Stimulated activated CD8-positive, alpha-beta memory T cell treated with anti-CD3 and anti-CD28 coated beads, Interleukin-15, amount 100 ng/mL, for 1 hour (primary cell): ENCODE results near the gene PEX5L.

Experiments used
- DNase-seq: peaks from one replicate; pipeline ENCODE4 v3.0.0-alpha.2; 2020; ENCODE audit warnings: low read depth

The PEX5L gene

DNA sequence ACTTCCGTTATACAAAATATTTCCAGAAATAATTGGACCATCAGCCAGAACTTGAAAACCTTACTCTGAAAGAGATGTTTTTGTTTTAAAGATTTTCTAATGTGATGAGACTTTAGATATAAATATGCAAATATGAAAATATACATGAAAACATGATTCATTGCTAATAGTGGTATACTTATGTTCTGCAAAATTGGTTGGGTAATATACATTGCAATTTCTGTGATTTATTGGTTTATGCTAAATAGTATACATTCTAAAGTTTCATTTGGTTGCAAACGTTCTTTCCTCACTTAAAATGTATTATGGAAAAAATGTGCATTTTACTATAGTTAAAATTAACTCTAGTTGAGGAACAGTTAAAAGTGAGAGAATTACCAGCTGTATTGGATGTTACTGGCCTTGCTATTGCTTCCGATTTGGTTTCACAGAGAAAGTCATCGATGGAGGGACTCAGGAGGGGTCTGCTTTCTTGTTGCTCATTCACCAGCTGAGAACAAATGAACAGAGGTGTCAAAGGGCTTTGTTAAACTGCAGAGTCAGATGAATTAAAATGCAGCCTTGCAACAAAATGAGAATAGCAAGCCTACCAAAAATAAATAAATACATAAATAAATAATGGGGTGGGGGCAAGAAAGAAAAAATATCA lies 149.3 kb downstream of the PEX5L start:
- no peak for DNase-seq

DNA sequence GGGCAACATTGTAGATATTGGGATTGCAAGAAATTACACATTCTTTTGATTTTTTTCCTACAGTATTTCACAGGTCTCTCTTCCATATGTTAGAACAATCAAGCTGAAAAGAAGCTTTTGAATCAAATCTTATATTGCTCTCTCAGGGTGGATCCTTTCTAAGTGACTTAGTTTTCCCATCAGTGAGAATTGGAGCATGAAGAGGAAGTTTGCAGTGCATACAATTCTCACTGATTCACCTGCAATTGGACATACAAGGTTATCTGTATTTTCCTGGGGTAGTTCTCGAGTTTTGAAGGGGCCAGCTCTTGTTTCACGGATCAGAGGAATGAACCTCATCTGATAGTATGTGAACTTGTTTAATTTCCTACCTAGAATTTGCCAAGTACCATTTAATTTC lies 150.8 kb downstream of the PEX5L start:
- DNase-seq: no peak

DNA sequence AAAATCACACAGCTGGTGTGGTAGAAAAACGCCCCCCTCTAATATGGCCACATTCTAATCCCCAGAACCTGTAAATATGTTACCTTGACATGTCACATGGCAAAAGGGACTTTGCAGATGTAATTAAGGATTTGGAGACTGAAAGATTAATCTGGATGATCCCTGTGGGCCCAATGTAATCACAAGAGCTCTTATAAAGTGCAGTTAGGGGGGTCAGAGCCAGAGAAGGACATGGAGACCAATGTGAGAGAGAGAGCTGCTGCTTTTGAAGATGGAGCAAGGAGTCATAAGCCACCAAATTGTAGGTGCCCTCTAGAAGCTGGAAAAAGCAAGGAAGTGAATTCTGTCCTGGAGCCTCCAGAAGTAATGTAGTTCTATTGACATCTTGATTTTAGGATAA lies 152.6 kb downstream of the PEX5L start:
- DNase-seq: no peak

DNA sequence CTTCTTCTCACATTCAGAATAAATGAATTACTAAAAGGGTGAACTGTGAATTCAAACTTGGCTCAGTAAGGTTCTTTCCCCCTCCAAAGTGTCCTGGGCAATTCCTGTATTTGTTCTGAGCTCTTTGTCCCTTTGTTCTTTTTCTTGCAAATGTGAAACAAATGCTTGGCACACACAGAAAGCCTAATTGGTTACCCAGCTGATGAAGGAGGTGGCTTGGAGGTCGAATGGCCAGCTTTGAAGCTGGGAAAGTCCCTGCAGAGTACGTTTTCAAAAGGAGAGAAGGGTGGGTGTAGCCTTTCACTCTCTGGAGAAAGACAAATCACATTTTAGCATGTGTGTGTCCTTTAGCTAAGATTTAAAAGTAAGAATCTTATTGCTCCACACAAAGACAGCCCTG lies 154.4 kb downstream of the PEX5L start:
- no peak for DNase-seq

DNA sequence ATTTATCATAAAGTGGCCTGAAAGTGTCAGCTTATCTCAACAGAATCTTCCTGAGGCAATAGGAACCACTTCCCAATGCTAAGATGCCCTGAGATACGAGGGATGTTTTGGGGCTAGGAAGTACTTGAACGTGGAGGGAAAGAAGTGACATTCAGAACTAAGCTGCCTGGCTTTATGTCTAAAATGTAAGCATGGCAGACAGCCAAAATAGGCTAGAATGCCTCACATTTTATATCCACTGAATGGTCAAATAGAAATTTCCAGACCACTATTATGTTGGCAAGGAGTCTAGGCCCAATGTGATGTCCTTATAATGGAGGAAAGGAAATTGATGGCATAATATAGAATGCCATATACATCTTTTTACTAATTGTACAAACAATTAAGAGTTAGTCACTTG lies 154.9 kb downstream of the PEX5L start:
- no peak for DNase-seq

DNA sequence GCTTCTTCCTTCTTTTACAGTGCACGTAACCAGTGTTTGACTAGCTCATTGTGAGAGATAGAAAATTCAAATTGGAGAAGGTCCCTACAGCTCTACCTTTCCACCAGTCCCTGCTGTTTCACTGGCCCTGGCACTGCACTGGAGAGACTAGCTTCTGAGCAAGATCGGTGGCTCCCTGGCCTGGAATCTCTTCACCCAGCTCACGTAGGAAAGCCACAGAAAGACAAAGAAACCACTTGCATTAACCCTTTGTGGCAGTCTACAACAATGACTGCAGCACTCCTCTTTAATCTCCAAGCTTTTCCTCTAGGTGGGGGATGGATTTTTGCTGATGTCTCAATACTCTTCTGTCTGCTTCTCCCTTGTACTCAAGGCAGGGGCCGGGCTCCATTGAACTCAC lies 155.9 kb downstream of the PEX5L start:
- DNase-seq: no peak

DNA sequence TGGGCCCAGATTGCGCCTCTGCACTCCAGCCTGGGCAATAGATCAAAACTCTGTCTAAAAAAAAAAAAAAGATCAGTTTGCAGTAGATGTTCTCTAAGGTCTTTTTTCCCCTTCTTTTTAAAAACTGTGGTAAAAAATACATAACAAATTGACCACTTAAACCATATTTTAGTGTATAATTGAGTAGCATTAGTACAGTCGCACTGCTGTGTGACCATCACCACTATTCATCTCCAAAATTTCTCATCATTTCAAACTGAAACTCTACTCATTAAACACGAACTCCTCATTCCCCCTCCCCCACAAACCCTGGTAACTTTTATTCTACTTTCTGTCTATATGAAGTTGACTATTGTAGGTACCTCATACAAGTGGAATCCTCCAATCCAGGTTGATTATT lies 160.3 kb downstream of the PEX5L start:
- DNase-seq: no peak

DNA sequence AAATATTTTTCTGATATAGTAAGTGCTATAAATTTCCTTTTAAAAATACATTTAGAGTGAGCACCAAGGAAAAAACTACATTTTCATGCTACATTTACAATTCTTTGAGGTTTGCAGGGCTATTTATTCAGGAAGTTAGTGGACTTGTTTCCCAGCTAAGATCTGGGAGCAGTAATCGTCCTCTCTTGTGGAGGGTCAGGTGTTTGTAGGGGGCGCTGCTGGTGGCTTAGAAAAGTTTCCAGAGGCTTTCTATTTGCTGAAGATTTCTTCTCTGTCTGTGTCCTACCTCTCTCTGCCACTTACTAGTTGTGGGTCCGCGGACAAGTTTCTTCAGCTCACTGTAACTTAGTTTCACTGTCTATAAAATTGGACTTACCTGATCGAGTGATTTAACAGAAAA lies 163.9 kb downstream of the PEX5L start:
- no peak for DNase-seq

DNA sequence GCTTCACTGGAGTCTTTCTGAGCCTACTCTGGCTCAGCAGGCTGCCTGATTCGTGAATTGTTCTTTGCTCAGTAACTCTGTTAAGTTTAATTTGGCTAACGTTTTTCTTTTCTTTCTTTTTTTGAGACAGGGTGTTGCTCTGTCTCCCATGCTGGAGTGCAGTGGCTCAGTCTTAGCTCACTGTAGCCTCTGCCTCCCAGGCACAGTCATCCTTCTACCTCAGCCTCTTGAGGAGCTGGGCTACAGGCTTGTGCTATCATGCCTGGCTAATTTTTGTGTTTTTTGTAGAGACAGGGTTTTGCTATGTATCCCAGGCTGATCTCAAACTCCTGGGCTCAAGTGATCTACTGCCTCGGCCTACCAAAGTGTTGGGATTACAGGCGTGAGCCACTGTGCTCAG lies 165.0 kb downstream of the PEX5L start:
- DNase-seq: no peak

DNA sequence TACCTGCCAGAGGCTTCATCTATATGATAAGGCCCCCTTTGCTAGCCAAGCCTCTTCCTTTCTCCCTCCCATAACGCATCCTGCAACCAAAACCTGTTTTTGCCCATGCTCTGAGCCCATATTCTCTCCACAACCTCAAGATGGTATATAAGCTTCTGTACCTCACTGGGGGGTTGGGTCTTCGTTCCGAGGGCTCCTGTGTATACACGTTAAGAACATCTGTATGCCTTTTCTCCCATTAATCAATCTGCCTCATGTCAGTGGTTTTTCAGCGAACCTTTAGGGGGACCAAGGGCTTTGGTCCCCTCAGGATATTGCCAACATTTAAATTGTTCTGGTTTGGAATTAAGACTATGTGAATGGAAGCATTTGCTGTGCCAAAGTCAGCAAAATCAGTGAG lies 168.0 kb downstream of the PEX5L start:
- no peak for DNase-seq

DNA sequence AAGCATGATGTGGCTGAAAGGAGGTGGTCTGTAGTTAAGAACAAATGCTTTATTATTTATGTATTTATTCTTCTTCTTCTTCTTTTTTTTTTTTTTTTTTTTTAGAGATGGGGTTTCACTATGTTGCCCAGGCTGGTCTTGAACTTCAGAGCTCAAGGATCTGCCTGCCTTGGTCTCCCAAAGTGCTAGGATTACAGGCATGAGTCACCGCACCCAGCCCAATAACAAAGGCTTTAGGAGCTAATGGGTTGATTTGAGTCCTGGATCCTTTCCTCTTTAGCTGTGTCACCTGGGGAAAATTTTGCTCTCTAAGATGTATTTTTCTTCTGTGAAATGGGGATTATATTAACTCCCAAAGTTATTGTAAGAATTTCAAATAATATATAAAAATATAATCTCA lies 168.8 kb downstream of the PEX5L start:
- DNase-seq: no peak

DNA sequence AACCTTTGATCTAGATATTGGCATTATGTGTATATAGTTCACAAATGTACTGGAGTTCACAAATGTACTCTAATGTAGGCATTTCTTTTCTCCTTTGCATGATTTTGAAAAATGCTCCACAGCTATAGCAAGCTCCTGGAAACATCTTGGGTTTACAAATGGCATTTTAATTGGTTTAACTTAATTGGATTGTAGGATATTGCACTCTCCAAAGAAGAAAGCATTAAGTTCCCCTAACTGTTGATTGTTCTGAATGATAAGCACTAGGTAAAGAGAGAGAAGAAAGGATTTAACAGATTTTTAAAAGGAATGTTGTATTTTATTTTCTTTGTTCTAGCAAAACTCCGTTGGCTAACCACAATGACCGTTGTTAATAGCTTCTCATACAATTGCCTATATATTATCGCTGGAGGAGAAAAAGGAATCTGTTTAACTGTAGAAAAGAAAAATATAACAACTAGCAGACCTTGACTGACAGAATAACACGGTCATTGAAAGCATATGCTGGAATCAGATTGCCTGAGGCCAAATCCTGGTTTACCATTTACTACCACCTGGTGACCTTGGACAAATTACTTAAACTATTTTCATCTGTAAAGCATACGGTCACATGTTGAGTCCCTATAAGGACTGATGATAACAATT lies 170.8 kb downstream of the PEX5L start:
- no peak for DNase-seq

DNA sequence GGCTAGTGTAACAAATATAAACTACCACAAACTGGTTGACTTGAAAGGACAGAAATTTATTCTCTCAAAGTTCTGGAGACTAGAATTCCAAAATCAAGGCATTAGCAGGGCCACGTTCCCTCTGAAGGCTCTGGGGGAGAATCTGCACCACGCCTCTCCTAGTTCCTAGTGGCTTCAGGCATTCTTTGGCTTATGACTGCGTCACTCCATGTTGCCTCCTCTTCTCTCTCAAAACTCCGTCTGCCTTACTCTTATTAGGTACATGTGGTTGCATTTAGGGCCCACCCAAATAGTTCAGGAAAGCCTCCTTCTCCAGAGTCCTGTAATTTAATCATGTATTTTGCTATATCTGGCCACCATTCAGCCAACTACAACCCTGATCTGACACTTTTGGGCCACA lies 174.8 kb downstream of the PEX5L start:
- no peak for DNase-seq

DNA sequence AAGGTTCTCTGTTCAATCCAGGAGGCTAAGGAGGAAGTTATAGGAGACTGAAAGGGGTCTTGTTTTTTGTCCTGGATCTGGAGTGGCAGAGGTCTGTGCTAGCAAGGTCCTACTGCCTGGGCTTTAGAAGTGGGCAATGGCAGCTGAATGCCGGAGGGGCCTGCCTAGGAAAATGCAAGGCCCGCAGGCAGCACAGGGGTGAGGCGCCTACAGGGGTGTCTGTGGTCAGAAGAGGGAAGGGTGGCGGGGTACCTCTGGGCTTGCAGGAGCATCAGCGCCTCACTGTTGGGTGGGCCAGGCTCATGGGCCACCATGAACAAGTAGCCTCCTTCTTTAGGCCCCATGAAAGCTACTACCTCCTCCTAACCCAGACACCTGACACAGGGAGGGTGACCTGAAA lies 175.4 kb downstream of the PEX5L start:
- no peak for DNase-seq

DNA sequence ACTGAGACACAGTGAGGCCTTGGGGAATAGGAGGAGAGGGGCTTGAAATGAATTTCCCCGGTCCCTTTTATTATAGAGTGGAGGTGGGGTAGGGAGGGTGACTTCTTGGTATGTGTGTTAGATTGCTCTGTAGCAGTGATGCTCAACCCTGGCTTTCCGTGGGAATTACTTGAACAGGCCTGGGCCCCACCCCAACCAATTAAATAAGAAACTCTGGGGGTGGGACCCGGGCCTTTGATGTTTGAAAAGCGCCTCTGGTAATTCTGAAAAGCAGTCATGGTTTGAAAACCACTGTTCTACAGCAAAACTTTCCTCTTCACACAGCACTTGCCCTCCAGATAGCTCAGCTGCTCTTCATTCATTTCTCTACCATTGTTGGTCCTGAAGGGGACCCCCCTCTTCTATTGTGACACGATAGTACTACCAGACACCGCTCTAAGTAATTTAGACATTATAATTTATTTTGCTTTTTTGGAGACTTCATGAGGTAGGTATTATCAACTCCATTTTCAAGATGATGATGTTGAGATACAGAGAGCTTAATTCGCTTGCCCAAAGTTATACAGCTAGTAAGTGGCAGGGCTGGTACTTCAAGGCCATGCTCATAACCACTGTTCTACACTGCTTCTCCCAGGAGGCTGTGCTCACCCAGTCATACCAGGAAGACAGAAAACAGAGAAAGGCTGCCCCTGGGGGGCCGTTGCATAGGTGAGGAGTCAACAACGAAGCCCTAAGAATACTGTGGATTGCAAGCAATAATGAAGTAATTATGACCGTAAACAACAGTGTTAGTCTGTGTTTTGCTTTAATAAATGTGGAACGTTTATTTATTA lies 176.2 kb downstream of the PEX5L start:
- no peak for DNase-seq

DNA sequence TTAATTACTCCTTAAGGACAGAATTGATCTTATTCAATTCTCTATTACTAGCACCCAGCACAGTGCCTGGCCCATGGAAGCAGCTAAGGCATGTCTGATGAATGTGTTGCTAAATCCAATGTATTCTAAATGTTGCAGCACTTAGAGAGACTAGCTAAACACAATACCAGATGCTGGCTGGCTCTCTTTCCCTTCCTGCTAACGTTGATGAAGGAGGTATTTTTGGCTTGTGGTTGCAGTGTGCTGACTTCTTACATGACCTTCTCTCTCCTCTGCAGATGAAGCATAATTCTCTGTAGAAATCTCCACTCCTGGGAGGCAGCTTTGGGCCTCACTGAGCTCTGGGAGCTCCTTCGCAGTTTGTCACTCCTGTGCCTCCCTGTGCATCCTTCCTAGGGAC lies 183.6 kb downstream of the PEX5L start:
- no peak for DNase-seq

DNA sequence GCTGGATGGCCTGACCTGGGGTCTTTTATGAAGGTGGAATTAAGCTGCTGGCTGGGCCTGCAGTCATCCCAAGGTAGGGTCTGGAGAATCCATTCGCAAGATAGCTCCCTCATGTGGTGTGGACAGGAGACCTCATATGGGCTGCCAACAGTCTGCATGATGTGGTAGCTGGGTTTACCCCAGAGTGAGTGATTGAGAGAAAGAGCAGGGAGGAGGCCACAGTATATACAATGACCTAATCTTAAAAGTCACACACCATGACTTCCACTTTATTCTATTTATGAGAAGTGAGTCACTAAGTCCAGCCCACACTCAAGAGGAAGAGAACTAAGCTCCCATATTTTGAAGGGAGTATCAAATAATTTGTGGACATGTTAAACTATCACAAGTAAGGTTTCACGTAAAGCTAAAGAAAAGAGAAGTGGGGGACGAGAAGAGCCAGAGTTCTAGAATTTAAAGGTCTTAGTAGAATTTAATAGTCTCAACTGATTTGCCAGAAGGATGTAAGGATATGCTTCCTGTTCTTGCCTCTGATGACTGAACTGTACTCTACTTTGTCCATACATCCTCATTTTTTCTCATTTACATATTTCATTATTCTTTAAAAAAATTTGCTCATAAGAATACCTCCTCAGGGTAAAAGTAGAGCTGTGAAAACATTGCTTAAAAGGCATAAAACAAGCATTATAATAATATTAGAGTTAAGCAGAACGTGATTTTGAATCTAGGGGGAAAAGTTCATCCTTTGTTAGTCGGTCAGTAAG lies 184.4 kb downstream of the PEX5L start:
- no peak for DNase-seq

DNA sequence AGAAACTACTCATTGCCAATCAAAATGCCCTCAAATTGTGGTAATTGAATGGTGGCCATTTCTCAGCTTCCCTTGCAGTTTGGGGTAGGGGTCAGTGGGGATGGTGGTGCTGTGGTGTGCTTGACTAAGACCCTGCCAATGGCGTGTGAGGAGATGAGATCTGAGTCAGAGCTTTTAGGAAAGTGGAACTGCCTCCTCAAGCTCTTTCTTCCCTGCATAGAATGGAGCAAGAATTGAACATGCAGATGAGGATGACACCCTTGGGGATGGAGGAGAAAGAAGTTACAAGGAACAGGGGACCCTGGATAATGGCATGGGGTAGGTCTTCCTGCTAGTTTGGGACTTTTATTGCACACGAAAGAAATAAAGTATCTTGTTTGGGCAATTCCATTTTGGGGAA lies 188.0 kb downstream of the PEX5L start:
- DNase-seq: no peak

DNA sequence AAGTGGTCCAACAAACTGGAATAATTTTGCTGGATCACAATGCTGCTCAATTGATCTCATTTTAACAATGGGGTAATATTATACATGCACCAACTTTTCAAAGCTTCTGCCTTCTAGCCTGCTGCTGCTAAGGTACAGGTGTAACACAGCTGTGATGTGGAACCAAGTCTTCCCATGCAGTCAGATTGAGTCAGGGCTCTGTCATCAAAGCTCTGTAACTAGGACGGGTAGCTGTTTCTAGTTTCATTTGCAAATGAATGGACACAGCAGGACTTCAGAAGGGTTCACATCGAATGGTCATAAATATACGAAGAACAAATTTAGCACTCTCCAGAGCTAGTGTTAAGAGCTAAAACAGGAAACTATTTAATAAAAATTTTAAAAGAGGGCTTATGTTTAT lies 194.7 kb downstream of the PEX5L start:
- no peak for DNase-seq

DNA sequence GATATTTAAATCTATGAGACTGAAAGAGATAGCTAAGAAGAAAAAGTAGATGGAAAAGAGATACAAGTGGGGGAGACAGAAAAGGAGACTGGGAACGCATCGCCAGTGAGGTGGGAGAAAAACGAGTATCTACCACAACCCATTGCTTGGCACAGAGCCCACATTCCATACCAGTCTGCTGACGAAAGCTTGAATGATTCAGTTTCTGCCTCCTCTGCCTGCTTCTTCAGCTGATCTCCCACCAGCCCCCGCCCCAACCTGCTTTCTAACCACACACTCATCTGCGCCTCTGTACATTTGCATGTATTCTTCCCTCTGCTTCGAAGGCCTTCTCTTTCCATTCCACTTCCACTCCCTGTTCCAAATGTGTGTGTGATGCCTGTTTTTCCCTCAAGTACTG lies 195.8 kb downstream of the PEX5L start:
- DNase-seq: no peak

DNA sequence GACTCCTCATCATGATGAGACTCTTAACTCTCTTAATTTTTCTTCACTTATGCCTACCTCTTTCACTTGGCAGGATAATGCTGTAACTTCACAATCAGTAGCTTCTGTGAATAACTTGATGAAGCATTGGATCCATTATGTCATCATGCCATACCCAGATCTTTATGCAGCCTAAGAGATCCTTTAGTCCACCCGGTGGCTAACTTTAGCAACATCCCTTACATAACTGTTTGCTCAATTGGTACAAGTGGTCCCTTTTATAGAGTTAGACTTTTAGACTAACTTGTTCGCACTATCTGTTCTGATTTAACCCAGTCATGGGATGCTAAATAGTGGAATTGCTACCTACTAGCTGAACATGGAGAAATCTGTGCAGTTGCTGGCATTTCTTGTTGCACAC lies 199.4 kb downstream of the PEX5L start:
- DNase-seq: no peak

DNA sequence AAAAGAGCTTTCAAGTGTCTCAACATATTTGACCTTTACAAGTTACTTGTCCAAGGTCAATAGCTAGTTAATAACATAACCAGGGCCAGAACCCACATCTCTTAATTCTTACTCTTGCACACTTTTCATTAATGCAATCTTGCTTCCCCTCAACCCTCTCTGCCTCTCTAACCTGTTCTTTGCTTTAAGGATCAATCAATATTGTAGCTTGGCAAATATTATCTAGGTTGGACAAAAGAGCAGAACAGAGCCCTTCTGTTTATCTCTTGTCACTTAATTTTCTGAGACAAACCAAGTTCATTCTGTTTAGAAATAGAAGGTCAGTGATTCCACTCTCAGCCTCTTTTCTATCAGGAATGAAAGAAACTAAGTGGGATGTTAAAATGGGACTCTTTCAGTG lies 203.4 kb downstream of the PEX5L start:
- DNase-seq: no peak
